H1 (cell line): Measurements from ENCODE around the gene DLG5. TPM values are rescaled to one million over a fixed set of nuclear protein-coding genes. Genes with fewer than 3 reads are reported as not detected.

Source experiments
- CTCF ChIA-PET: fragments of 300-600 bp; sonication (Branson Sonifier 250); formaldehyde crosslinking; loops from one replicate; lab custom pipeline; 2021; ENCODE audit not compliant: partially characterized antibody; lab: Charles Lee
- POLR2A ChIA-PET: fragments of 300-600 bp; sonication (Branson Sonifier 250); formaldehyde crosslinking; loops from one replicate; lab custom pipeline; 2021; ENCODE audit warnings: inconsistent platforms; ENCODE audit not compliant: partially characterized antibody; lab: Charles Lee
- DNase-seq, 2 experiments: peaks; one replicate each; pipeline versions ENCODE4 v3.0.0 to v3.0.0-alpha.2; 2010 to 2022; ENCODE audit warnings: low spot score in 2 of 2, low read depth in 1 of 2, mixed read lengths in 1 of 2
- FAIRE-seq: peaks from 2 replicates; lab custom pipeline; 2011; peaks lifted over from hg19 to GRCh38; lab: Jason Lieb, UNC
- H2AFZ ChIP-seq: 2 replicates; pipeline ENCODE4 v1.8.1; 2012; ENCODE audit warnings: low read length, inconsistent platforms
- H2AK5ac ChIP-seq: 2 replicates; pipeline ENCODE4 v1.6.1; 2013; ENCODE audit warnings: low read depth, low read length
- H2BK120ac ChIP-seq: replicated peaks from 2 replicates; pipeline ENCODE3; 2013; ENCODE audit warnings: low read depth, low read length, inconsistent platforms
- H2BK12ac ChIP-seq: 2 replicates; pipeline ENCODE4 v1.6.1; 2013; ENCODE audit warnings: low read depth, low read length
- H2BK15ac ChIP-seq: 2 replicates; pipeline ENCODE4 v1.6.1; 2013; ENCODE audit warnings: low read length
- H2BK20ac ChIP-seq: 2 replicates; pipeline ENCODE4 v1.6.1; 2013; ENCODE audit warnings: low read length
- H2BK5ac ChIP-seq: 2 replicates; pipeline ENCODE4 v1.6.1; 2013; ENCODE audit warnings: low read depth, low read length
- H3K14ac ChIP-seq: 2 replicates; pipeline ENCODE4 v1.6.1; 2013; ENCODE audit warnings: inconsistent platforms; ENCODE audit not compliant: insufficient read length
- H3K18ac ChIP-seq: 2 replicates; pipeline ENCODE4 v1.6.1; 2013; ENCODE audit warnings: low read length; ENCODE audit errors: extremely low read depth
- H3K23ac ChIP-seq: 2 replicates; pipeline ENCODE4 v1.6.1; 2013; ENCODE audit warnings: inconsistent platforms; ENCODE audit not compliant: insufficient read length
- H3K23me2 ChIP-seq: 2 replicates; pipeline ENCODE4 v1.6.1; 2013; ENCODE audit warnings: low read depth, low read length
- H3K27ac ChIP-seq: 2 replicates; pipeline ENCODE4 v1.6.1; 2011; ENCODE audit warnings: low read depth, low read length, inconsistent platforms
- H3K27me3 ChIP-seq, 4 experiments: replicated peaks in 1 of 4; 1 replicate in 1 of 4; 2 replicates in 3 of 4; pipeline versions ENCODE4 v1.6.1 to v1.8.1; 2011 to 2013; ENCODE audit warnings: low read length in 3 of 4, mild to moderate bottlenecking in 3 of 4, inconsistent platforms in 2 of 4, mixed read lengths in 2 of 4, moderate library complexity in 1 of 4; ENCODE audit not compliant: control insufficient read depth in 3 of 4, insufficient read depth in 3 of 4; ENCODE audit errors: extremely low read depth in 1 of 4
- H3K36me3 ChIP-seq, 4 experiments: 2 replicates each; pipeline versions ENCODE4 v1.6.1 to v1.8.1; 2011 to 2013; ENCODE audit warnings: mild to moderate bottlenecking in 4 of 4, low read length in 3 of 4, moderate library complexity in 2 of 4, control low read depth in 1 of 4, inconsistent platforms in 1 of 4; ENCODE audit not compliant: insufficient read depth in 4 of 4, control insufficient read depth in 2 of 4
- H3K4ac ChIP-seq: replicated peaks from 2 replicates; pipeline ENCODE3; 2013; ENCODE audit warnings: low read length, low read depth, mixed read lengths, inconsistent platforms; ENCODE audit not compliant: insufficient read length
- H3K4me1 ChIP-seq, 4 experiments: replicated peaks in 1 of 4; 1 replicate in 1 of 4; 2 replicates in 3 of 4; pipeline versions ENCODE4 v1.6.1 to v1.8.1; 2011 to 2013; ENCODE audit warnings: low read length in 3 of 4, inconsistent platforms in 2 of 4, mixed read lengths in 1 of 4; ENCODE audit not compliant: insufficient read depth in 4 of 4, control insufficient read depth in 3 of 4
- H3K4me2 ChIP-seq, 2 experiments: 2 replicates each; pipeline versions ENCODE4 v1.6.1 to v1.8.1; 2011 to 2013; ENCODE audit warnings: low read depth in 2 of 2, low read length in 2 of 2, control low read depth in 1 of 2, inconsistent platforms in 1 of 2, mild to moderate bottlenecking in 1 of 2; ENCODE audit not compliant: insufficient read depth in 1 of 2
- H3K4me3 ChIP-seq, 4 experiments: fragments of 200-600, 300-600 bp in 1 of 4; sonication (generic), shearing (Covaris generic), sonication (Bioruptor Twin) in 1 of 4; 2 replicates each; pipeline versions ENCODE4 v1.5.1 to v1.8.1; 2011 to 2016; ENCODE audit warnings: low read length in 4 of 4, low read depth in 3 of 4, control low read depth in 2 of 4, inconsistent platforms in 2 of 4, mild to moderate bottlenecking in 2 of 4, mixed read lengths in 1 of 4, moderate library complexity in 1 of 4; ENCODE audit not compliant: insufficient read depth in 2 of 4; ENCODE audit errors: extremely low read depth in 1 of 4
- H3K56ac ChIP-seq: replicated peaks from 2 replicates; pipeline ENCODE3; 2013; ENCODE audit warnings: low read depth, mild to moderate bottlenecking, mixed read lengths, low read length, inconsistent platforms; ENCODE audit not compliant: insufficient read length
- H3K79me1 ChIP-seq: 2 replicates; pipeline ENCODE4 v1.6.1; 2013; ENCODE audit warnings: low read depth, low read length, control low read depth
- H3K79me2 ChIP-seq, 2 experiments: 2 replicates each; pipeline versions ENCODE4 v1.6.1 to v1.8.1; 2012 to 2013; ENCODE audit warnings: low read length in 2 of 2, mild to moderate bottlenecking in 2 of 2, inconsistent platforms in 1 of 2; ENCODE audit not compliant: insufficient read depth in 2 of 2, control insufficient read depth in 1 of 2
- H3K9ac ChIP-seq, 4 experiments: replicated peaks in 1 of 4; 1 replicate in 1 of 4; 2 replicates in 3 of 4; pipeline versions ENCODE4 v1.6.1 to v1.8.1; 2011 to 2013; ENCODE audit warnings: low read depth in 3 of 4, low read length in 3 of 4, control low read depth in 2 of 4, mild to moderate bottlenecking in 2 of 4, moderate library complexity in 2 of 4, inconsistent platforms in 1 of 4; ENCODE audit errors: extremely low read depth in 1 of 4
- H3K9me3 ChIP-seq, 2 experiments: 2 replicates each; pipeline versions ENCODE4 v1.6.1 to v1.8.1; 2012 to 2013; ENCODE audit warnings: mild to moderate bottlenecking in 2 of 2, moderate library complexity in 2 of 2, control low read depth in 1 of 2, inconsistent platforms in 1 of 2, low read depth in 1 of 2, low read length in 1 of 2, mixed read lengths in 1 of 2; ENCODE audit not compliant: insufficient read depth in 2 of 2
- H4K20me1 ChIP-seq, 2 experiments: replicated peaks in 1 of 2; 2 replicates each; pipeline versions ENCODE3 to v1.8.1; 2011 to 2013; ENCODE audit warnings: inconsistent platforms in 2 of 2, low read length in 2 of 2, mild to moderate bottlenecking in 1 of 2; ENCODE audit not compliant: insufficient read depth in 2 of 2, control insufficient read depth in 1 of 2
- H4K5ac ChIP-seq: 2 replicates; pipeline ENCODE4 v1.6.1; 2013; ENCODE audit warnings: low read length, low read depth, mixed read lengths, inconsistent platforms; ENCODE audit not compliant: insufficient read length
- H4K8ac ChIP-seq: 2 replicates; pipeline ENCODE4 v1.8.0; 2013; ENCODE audit warnings: mild to moderate bottlenecking, moderate library complexity, low read length, inconsistent platforms; ENCODE audit not compliant: insufficient read depth; ENCODE audit errors: extremely low read depth
- H4K91ac ChIP-seq: replicated peaks from 2 replicates; pipeline ENCODE3; 2013; ENCODE audit warnings: low read length, mixed read lengths, inconsistent platforms; ENCODE audit not compliant: insufficient read length
- PHF8 ChIP-seq: fragments of 200-600 bp; sonication (generic); conservative IDR thresholded peaks from 2 replicates; pipeline ENCODE4 v1.7.1; 2012; ENCODE audit warnings: low read depth, mild to moderate bottlenecking, inconsistent platforms, low read length, moderate library complexity
- WGBS, 2 experiments: shearing (Covaris generic) in 1 of 2; methylation state at CpG; one replicate each; pipeline versions ENCODE4 v1.1.6 to v1.1.7; 2013 to 2015; ENCODE audit warnings: low lambda C conversion rate in 2 of 2, mixed read lengths in 2 of 2, inconsistent platforms in 1 of 2, low coverage in 1 of 2, missing lambda C conversion rate in 1 of 2; ENCODE audit not compliant: insufficient replicate concordance in 2 of 2, insufficient coverage in 1 of 2, insufficient read length in 1 of 2; ENCODE audit errors: extremely low coverage in 1 of 2, missing lambda C conversion rate in 1 of 2; 5-methylcytosine and 5-hydroxymethylcytosine counted together
- polyA plus RNA-seq, 7 experiments: library from polyadenylated mRNA; depleted of rRNA in 3 of 7; stranded (reverse) in 5 of 7; unstranded in 2 of 7; fragments of >200 nt in 5 of 7; fragments of 200-250 nt in 2 of 7; gene quantifications; 1 replicate in 5 of 7; 2 replicates in 1 of 7; 4 replicates in 1 of 7; pipeline versions ENCODE4 v1.2.1 to v1.2.3, GENCODE V29; 2011 to 2013; ENCODE audit warnings: missing spikeins in 2 of 7, mixed read lengths in 2 of 7
- total RNA-seq: library from RNA; stranded (reverse); fragmentation: NEBNext Ultra II Directional; extraction: Animal tissue kit (Norgen Biotek cat#: 25700); gene quantifications from 2 replicates; pipeline ENCODE4 v1.2.1, GENCODE V29; 2021

The DLG5 gene
- total and polyA plus RNA-seq, 2 of the 8 experiments (the other 6 are each of a cell fraction or from before 2014, with no cell fraction given): 15.6 to 71.4 TPM

- Histone ChIP-seq H2BK120ac (no peak overlapping the region), H3K27me3 (no peaks in the 10 kb centered on the region), H3K56ac (no peak overlapping the region), H3K4me3 (no peak overlapping the region), H2BK12ac (no peak overlapping the region)
- TF ChIP-seq PHF8: no peak
- TF ChIP-seq, all 59 proteins: peak for 0
- Histone ChIP-seq H3K23me2 (no peaks in the 10 kb centered on the region), H3K79me1 (no peaks in the 10 kb centered on the region), H2AK5ac (no peak overlapping the region), H3K9ac (no peak overlapping the region), H3K4me1 (peaks cover 0 to 6% (median 0%) of the 10 kb centered on the region in 4 experiments; a peak in 1 of 7 replicates), H3K23ac (no peak overlapping the region), H4K5ac (no peak overlapping the region), H4K91ac (no peak overlapping the region), H4K8ac (no peak overlapping the region), H3K14ac (no peak overlapping the region), H3K79me2 (no peaks in the 10 kb centered on the region), H3K4ac (no peak overlapping the region), H2BK15ac (peak overlapping the region; percentile 53; the same call in 1 of the 2 replicates), H3K4me2 (no peak overlapping the region), H2BK5ac (no peak overlapping the region), H3K18ac (no peak overlapping the region), H2BK20ac (no peak overlapping the region), H4K20me1 (no peaks in the 10 kb centered on the region), H3K36me3 (no peaks in the 10 kb centered on the region), H3K9me3 (peaks cover 11% of the 10 kb centered on the region in 2 experiments), H2AFZ (no peak overlapping the region), H3K27ac (no peak overlapping the region)
- FAIRE-seq (no peak), DNase-seq (no peak)
- ChIA-PET CTCF (interaction anchor here (1.0 to 1.1 kb wide), 2 partner anchors 14 to 36 kb away, joined by 3 read pairs; no protein-coding TSS in a partner anchor), POLR2A (no interaction called here)
- 96% methylated on average over 6 of the region's 6 CpGs; no CpG with 5 or more reads in 1 of the 2 experiments for WGBS, 2 experiments
Measured at GRCh38 chr10:77961668-77962067, 35.1 kb upstream of the DLG5 start.
